Stimulated activated CD4-positive, alpha-beta T cell treated with anti-CD3 and anti-CD28 coated beads, Interleukin-12 subunit alpha, Interleukin-12 subunit beta, amount 100 ng/mL, for 48 hours (primary cell): ENCODE measurements around the gene PIGV.

Experiments used
- DNase-seq, 3 donors: peaks; one replicate each; pipeline ENCODE4 v3.0.0-alpha.2; 2020; ENCODE audit warnings: low read depth in 2 of 3, low spot score in 1 of 3

PIGV gene

GRCh38 chr1:26787706-26788514, at the start of gene PIGV:
PIGV (plus strand) TSS chr1:26787950; CDS start chr1:26790816, 2,866 bp downstream.
- DNase-seq, result peak; percentile 76 to 87 (median 77)

GRCh38 chr1:26739329-26739914, 48.3 kb upstream of the PIGV start:
- DNase-seq, result no peak

GRCh38 chr1:26740023-26740634, 47.6 kb upstream of the PIGV start:
- DNase-seq, result no peak

- no peak for DNase-seq
Observed at GRCh38 chr1:26740952-26741351, 46.8 kb upstream of the PIGV start.

GRCh38 chr1:26743426-26744059, 44.2 kb upstream of the PIGV start:
- no peak for DNase-seq

- DNase-seq, result peak; percentile 68 to 78 (median 77)
Observed at GRCh38 chr1:26744075-26744959, 43.4 kb upstream of the PIGV start.

- DNase-seq, result no peak
Observed at GRCh38 chr1:26745191-26745590, 42.6 kb upstream of the PIGV start.

- DNase-seq, result no peak
Observed at GRCh38 chr1:26747048-26747447, 40.7 kb upstream of the PIGV start.

GRCh38 chr1:26748351-26748750, 39.4 kb upstream of the PIGV start:
- DNase-seq, result no peak

GRCh38 chr1:26749458-26749857, 38.3 kb upstream of the PIGV start:
- no peak for DNase-seq

GRCh38 chr1:26750428-26750827, 37.3 kb upstream of the PIGV start:
- no peak for DNase-seq

- no peak for DNase-seq
Observed at GRCh38 chr1:26752519-26752918, 35.2 kb upstream of the PIGV start.

- no peak for DNase-seq
Observed at GRCh38 chr1:26754086-26754874, 33.5 kb upstream of the PIGV start.

GRCh38 chr1:26758358-26758757, 29.4 kb upstream of the PIGV start:
- DNase-seq, result no peak

GRCh38 chr1:26759531-26759930, 28.2 kb upstream of the PIGV start:
- no peak for DNase-seq

- no peak for DNase-seq
Observed at GRCh38 chr1:26761217-26761616, 26.5 kb upstream of the PIGV start.

- DNase-seq, result no peak
Observed at GRCh38 chr1:26767714-26768113, 20.0 kb upstream of the PIGV start.

GRCh38 chr1:26768755-26769154, 19.0 kb upstream of the PIGV start:
- no peak for DNase-seq

GRCh38 chr1:26771285-26771642, 16.5 kb upstream of the PIGV start:
- no peak for DNase-seq

GRCh38 chr1:26771643-26772321, 16.0 kb upstream of the PIGV start:
- DNase-seq, result no peak
